HG02973 (cell line): Measurements from ENCODE around the gene GHDC.
"Not testable (repeated sequence)": the region's sequence is repeated elsewhere in the genome, so short reads cannot be mapped to it uniquely, and the experiment has no call there.

Source experiments
- ATAC-seq: cut with Tn5 transposase; IDR thresholded peaks from one replicate; pipeline ENCODE4 v1.9.1; 2021; ENCODE audit warnings: moderate library complexity; ENCODE audit not compliant: unreplicated experiment

The GHDC gene

GRCh38 chr17:42203354-42203753, 9.1 kb upstream of the GHDC start:
- no peak for ATAC-seq

GRCh38 chr17:42202696-42203095, 8.4 kb upstream of the GHDC start:
- no peak for ATAC-seq

GRCh38 chr17:42202159-42202558, 7.9 kb upstream of the GHDC start:
- ATAC-seq: no peak

- ATAC-seq: no peak
These were observed 7.1 kb upstream of the GHDC start for GRCh38 chr17:42201458-42201772.

GRCh38 chr17:42200706-42201457, 6.6 kb upstream of the GHDC start:
- ATAC-seq: no peak

DNA sequence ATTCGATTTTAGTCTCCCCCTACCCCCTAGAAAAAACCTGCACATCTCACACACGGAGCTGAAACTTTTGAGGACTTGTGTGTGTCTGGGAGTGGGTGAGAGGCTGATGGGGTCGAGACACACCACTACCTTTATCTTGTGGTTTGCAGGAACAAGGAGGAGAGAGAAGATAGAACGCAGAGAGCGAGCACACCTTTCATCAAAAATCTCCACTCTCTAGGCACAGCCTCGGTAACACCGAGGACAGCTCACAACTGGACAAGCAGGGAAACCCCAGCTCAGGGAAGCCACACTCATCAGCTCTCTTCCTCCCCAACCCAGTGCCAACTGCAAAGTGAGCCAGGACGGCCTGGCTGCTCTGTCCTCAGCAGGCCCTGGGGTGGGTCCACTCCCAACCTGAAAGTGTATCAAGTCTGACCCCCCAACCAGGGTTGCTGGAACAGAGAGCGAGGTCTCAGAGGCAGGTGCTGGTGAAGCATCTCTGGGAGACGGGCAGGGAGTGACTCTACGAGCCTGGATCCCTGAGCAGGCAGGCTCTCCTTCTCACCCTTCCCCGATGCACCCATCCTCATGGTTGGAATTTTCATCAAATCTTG, 5.2 kb upstream of the GHDC start:
- ATAC-seq: no peak

DNA sequence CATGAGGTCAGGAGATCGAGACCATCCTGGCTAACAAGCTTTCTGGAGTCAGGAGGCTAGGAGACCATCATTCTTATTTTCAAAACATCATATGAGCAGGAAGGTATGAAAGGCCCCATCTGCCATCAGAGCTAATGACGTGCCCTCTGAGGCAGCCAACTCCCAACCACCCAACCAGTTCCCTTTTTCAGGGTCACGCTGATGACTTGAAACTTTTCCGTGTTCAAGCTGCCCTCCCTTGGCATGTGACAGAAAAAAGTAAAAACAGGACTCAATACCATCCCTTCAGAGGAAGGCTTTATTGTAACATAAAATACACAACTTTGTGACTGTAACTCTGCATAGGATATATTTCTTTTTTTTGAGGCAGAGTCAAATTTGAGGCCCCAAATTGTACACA, 4.6 kb upstream of the GHDC start:
- no peak for ATAC-seq

- no peak for ATAC-seq
These were observed 3.4 kb upstream of the GHDC start for GRCh38 chr17:42197564-42198156.

- no peak for ATAC-seq
These were observed 902 bp downstream of the GHDC start for GRCh38 chr17:42193216-42193968.

- ATAC-seq: no peak
These were observed 1.8 kb downstream of the GHDC start for GRCh38 chr17:42192189-42193126.

GRCh38 chr17:42191275-42191608, 3.1 kb downstream of the GHDC start:
- no peak for ATAC-seq

- ATAC-seq: no peak
These were observed 3.6 kb downstream of the GHDC start for GRCh38 chr17:42190491-42191274.

DNA sequence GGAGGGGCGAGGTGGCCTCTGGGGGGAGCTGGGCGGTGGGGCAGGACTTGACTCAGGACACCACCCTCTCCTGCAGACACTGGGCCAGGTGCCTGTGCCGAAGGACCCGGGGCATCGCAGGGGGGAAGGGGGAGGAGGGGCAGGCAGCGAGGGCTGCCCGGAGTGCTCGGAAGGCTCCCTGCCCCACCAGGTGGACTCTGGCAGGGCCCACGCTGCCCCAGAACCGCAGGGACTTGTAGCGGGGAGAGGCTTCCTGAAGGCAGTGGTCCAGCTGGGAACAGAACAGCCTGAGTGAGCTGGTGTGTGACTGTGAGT, 4.7 kb downstream of the GHDC start:
- no peak for ATAC-seq

DNA sequence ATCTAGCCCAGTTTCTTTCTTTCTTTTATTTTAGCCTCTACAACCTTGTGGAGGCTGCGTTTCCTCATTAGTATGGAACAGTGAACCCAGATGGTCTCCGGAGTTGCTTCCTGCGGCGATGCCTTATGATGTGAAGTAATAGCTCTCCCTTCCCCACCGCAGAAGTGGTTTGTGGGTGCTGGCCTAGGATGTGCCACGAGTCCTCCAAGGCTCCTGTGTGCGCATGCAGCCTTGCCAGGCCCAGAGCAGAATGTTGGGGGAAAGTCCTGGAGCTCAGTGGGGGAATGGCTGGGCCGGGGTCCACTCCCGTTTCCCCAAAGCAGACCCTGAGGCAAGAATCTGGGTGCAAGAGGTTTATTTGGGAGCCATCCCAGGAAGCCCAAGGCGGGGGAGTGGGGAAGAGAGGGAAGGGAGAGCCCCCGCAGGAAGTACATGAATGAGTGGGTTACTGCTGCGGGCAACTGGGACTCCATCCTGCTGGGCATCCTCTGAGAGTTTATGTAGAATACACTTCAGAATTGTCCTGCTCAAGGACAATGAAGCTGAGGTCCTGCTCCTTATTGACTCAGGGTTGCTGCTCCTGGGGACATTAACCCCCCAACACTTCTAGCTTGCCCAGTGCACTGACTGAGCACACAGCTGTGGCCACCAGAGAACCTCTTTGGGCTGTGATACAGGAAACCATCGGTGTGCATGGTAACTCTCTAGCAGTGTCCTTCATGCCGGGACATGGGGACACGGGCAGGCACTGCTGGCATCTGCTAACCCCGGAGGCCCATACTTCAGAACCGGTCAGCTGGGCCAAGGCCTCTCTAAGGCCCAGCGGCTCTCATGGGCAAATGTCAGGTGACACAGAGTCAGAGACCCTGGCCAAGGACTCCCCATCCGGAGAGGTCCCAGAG, 5.3 kb downstream of the GHDC start:
- ATAC-seq: no peak

- no peak for ATAC-seq
These were observed 6.5 kb downstream of the GHDC start for GRCh38 chr17:42187833-42188232.

DNA sequence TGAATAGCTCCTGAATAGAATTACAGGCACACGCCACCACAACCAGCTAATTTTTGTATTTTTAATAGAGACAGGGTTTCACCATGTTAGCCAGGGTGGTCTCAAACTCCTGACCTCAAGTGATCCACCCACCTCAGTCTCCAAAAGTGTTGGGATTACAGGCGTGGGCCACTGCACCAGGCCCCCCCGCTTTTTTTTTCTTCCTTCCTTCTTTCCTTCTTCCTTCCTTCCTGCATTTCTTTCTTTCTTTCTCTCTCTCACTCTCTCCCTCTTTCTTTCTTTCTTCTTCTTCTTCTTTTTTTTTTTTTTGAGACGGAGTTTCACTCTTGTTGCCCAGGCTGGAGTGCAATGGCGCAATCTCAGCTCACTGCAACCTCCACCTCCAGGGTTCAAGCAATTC, 8.1 kb downstream of the GHDC start:
- ATAC-seq: not testable (repeated sequence)

DNA sequence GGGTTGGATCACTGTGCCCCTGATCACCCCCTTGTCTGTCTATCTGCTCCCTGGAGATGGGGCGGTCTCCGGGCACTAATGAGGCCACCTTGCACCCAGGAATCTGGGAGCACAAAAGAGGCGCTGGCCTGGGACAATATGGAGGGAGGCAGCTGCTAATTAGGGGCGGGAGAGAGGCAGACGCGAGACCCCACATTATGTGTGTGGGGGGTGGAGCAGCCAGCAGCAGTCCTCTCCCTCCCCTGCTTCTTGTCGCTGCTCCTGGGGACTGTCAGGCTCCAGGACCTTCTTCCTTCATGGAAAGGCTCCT, 8.7 kb downstream of the GHDC start:
- no peak for ATAC-seq

DNA sequence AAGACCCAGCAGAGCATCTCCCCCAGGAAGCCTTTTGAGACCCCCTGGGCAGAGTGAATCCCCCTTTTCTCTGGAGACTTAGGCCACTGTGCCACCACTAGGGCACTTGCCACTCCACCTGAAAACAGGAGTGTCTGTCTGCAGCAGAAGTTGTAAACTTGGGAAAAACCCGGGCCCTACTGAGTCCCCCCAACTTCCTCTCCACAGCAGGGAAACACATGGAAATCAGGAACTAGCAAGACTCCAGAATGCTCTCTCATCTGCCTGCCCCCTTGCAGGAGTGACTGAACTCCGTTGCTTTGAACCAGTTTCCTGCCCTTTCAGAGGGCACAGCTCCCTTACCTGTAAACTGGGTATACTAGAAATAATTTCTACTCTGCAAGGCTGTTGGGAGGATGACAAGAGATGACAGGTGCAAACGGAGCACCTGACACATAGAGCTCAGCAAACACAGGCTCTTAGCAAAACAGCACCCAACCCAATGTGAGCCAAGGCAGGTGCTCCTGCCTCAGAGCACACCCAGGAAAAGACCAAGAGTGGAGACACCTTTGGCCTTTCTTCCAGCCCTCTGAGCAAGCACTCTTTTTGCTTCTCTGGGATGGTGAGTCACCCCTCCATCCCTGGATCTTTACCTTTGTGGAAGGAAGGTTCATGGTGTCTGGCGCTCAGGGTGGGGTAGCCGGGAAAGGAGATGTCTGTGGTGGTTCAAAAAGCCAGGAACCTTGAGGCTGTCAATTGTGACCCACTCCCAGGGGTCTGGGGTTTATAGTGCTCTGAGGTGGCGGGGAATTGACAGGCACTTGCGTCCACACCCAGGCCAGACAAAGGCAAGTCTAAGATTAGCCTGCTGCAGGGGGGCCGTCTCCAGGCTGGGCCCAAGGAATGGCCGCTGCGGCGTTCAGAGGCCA, 9.3 kb downstream of the GHDC start, which contains the start of gene HCRT:
Gene HCRT (minus strand): TSS at position 740 of the 908 bp plus-strand sequence. CDS start 87 bp downstream, at position 653.
- no peak for ATAC-seq
